GM19239 (cell line): Measurements from ENCODE around the gene VDAC2.
"Not testable (repeated sequence)": the region's sequence is repeated elsewhere in the genome, so short reads cannot be mapped to it uniquely, and the experiment has no call there.

Experiments
- DNase-seq: peaks from one replicate; pipeline ENCODE4 v3.0.0; 2011; ENCODE audit warnings: low spot score; ENCODE audit not compliant: insufficient read length
- FAIRE-seq: peaks from 2 replicates; lab custom pipeline; 2011; peaks lifted over from hg19 to GRCh38; lab: Jason Lieb, UNC

Gene VDAC2, protein sequence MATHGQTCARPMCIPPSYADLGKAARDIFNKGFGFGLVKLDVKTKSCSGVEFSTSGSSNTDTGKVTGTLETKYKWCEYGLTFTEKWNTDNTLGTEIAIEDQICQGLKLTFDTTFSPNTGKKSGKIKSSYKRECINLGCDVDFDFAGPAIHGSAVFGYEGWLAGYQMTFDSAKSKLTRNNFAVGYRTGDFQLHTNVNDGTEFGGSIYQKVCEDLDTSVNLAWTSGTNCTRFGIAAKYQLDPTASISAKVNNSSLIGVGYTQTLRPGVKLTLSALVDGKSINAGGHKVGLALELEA

DNA sequence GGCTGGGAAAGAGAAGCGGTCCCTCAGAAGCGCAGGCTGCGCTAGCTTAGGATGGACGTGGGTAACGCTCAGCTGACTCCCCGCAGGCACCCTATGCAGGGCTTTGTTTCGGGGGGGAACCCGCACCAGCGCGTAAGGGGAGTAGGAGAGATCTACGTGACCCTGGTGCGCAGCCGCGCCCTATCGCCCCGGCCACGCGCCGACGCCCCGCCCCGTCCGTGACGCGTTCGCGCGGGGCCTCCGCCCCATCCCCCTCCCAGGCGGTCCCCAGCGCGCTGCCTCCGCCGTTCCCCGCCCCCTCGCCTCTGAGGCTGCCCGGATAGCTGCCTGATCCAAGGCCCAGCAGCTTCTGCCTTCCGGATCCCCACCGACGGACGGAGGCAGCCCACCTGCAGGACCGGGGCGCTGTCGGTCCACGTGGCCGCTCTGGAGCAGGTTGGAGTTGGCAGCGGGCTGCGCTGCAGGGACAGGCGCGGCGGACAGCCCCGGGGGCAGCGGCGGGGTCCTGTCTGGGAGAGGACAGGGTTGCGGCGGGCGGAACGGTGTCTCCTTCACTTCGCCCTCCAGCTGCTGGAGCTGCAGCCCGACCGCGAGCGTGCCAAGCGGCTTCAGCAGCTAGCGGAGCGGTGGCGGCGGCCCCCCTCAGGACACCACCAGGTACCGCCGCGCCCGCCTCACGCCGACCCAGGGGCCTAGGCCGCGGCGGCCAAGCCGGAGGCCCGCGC is at the start of gene VDAC2:
Gene VDAC2, plus strand, starts transcription at position 515 of the 725 bp plus-strand sequence. CDS start 363 bp downstream, outside the sequence.
- DNase-seq: peak; percentile 83
- peak; percentile 94 for FAIRE-seq

DNA sequence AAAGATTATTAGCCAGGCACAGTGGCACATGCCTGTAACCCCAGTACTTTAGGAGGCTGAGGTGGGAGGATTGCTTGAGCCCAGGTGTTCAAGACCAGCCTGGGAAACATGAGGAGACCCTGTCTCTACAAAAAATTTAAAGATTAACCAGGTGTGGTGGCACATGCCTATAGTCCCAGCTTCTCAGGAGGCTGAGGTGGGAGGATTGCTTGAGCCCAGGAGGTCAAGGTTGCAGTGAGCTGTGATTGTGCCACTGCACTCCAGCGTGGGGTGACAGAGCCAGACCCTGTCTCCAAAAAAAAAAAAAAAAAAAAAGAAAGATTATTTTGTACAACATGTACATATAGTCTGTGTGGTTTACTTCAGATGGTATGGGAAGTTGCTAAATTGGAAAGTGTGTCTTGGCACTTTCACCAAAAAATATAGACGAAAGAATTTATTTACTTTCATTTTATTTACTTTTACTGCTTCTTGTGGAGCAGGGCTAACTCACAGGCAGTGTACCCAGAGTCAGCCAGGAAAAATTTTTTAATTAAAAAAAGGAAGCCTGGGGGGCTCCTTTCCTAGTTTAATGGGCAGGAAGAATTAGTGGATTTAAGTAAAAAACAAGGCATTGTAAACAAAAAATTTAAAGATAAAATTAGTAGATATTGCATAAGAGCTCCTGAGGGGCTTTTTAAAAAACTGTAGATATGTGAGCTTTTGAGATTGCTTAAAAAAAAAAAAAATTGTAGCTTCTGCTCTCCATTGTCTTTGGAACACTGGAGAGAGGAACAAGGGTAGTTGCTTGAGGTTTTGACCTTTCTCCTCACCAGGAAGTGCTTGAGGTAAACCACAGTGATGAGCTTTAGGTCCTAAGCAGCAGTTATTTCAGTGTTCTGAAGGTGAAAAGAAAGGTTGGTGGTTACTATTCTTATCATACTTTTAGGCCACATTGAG is 44.6 kb upstream of the VDAC2 start:
- FAIRE-seq: peak; percentile 99
- peak; percentile 62 for DNase-seq

DNA sequence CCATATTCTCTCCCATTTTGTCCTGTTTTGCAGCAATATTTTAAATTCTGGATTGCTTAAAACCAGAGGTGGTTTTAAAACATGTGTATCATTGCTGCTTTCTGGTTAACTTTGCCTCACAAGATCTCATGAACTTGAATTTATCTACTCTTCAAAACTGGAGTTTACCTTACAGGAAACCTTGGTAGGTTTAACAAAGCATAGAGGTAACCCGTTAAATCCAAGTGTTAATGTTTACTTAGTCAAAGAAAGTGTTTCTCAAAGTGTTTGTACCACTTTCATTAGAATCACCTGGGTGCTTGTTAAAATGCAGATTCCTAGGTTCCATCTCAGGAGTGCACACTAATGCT is 44.0 kb upstream of the VDAC2 start:
- no peak for DNase-seq
- no peak for FAIRE-seq

DNA sequence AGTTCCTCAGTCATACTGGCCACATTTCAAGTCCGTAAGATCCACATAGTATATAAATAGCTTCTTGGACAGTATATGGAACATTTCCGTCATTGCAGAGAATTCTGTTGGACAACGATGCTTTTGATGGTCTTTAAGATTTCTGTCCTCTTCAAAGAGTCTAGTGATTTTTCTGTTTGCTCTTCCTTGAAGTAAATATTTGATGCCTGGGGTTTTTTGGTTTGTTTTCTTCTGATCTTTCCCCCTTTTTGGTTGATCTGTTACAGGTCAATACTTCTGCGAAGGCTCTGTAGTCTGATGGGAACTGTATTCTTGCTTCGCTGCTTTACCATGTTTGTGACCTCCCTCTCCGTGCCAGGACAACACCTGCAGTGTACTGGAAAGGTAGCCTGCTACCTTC is 42.3 kb upstream of the VDAC2 start:
- DNase-seq: no peak

DNA sequence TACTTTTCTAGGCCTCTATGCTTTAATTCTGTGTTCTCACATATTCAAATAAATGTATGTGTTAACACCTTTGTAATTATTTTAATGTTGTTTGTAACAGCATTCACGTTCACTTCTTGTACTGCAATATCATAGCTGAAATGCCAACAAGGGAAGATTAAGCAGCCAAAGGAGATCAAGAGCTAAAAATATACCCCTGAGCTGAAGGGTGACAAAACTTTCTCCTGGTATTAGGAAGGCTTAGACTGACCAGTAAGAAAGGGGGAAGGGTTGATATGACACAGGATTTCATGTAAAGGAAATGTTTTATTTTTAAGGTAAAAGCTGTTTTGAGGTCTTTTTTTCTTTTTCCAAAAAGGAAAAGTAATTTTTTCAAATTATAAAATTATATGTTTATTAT is 40.4 kb upstream of the VDAC2 start:
- DNase-seq (no peak), FAIRE-seq (no peak)

More for the DNA sequence above, 42.3 kb upstream of the VDAC2 start:
- no peak for FAIRE-seq

DNA sequence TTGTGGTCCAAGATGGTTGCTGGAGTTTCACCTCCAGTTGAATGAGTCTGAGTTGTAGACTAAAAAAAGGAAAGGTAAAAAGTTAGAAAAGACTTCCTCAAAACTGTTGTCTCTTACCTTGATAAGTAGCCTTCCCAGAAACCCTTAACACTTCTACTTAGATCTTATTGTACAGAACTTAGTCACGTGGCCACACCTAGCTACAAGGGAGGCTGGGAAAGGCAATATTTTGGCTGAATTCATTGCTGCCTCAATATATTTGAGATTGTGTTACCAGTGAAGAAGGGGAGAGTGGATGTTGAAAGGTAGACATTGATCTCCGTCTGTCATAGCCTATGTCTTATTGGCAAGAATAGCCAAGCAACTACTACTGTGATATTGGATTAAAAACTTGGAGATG is 35.5 kb upstream of the VDAC2 start:
- DNase-seq (no peak), FAIRE-seq (no peak)

DNA sequence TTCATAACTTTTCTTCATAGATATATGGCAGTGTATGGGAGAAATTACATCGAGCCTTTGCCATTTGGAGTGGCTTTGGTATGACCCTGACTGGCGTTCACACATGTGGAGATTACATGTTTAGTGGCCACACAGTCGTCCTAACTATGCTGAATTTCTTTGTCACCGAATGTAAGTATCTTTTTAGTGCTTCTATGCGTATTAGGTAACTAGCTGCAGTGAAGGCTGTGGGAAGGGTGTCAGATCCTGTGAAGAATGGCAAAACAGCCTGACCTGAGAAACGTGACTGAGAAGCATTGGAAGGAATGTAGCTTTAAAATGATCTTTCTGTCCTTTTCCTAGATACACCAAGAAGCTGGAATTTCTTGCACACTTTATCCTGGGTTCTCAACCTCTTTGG is 34.5 kb upstream of the VDAC2 start:
- no peak for DNase-seq
- FAIRE-seq: no peak

DNA sequence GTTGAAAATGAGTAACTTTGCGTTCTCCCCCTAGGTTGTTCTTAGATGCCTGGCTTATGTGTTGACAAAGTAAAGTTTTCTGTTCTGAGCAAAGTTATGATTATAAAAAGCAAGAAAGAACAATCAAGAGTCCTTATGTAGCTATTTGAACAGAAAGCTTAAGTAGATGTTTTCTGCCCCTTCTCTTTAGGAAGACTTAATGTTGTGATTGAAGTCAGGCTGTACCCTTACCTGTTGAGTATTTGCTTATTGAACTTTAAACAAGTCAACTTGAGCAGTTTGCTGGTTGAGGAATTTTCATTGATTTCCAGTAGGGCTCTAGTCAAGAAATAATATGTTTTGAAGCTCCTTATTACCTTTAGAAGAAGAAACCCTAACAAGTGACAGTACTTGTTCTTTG is 33.9 kb upstream of the VDAC2 start:
- DNase-seq: no peak
- no peak for FAIRE-seq

DNA sequence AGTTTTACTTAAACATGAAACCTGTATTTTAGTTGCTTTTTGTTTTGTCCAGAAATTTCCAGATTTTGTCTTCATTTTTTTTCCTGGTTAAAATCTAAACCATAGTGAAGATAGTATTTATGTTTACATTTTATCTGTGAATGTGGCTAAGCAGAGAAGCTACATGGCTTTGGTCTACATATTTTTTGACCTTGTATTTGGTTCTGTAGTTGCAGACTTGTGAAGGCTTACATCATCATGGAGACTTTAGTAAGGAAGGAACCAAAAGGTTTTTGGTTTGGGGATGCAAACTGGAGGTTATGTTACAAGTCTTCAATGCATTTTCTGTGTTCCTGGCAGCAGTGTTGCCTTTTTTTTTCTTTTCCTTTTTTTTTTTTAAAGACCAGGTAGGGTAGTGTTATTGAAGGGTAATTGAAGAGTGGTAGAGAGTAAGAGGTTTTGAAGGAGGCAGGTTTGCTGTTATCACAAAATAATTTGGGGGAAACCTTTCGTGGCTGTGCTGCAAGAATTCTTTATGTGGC is 30.9 kb upstream of the VDAC2 start:
- FAIRE-seq (no peak), DNase-seq (no peak)

DNA sequence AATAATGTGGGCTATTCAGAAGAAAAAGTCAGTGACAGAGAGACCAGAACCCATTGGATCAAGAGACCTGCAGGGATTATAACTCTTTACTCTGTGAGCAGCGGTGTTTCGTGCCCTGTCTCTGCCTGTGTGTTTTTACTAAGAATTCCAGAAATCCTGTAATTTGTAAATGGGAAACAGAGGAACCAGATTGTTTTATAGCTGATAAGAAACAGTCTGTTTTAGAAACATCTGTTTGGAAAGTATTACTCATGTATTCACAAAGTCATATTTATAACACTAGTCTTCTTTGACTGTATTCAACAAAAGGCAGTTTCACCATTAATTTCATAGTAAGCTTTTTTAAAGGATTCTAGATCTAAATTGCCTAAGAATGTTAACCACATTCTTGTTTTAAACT is 30.0 kb upstream of the VDAC2 start:
- DNase-seq (no peak), FAIRE-seq (no peak)

DNA sequence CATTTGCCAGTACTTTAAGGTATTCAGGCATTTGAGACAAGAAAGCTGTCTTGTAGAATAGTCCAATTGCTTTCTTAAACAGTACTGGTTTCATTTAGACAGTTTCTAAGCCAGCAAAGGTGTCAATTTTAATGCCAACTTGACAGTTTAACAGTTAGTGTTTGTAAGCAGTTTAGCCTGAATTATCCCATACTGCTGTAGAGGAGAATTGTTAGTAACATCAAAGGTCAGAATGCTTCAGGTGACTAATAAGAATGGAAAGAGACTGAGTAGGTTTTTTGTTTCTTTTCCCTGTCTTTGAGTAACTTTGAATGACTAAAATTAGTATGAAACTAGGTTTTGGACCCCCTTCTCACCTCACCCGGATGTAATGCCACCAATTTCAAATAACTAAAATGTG is 29.5 kb upstream of the VDAC2 start:
- DNase-seq: no peak
- FAIRE-seq: no peak

DNA sequence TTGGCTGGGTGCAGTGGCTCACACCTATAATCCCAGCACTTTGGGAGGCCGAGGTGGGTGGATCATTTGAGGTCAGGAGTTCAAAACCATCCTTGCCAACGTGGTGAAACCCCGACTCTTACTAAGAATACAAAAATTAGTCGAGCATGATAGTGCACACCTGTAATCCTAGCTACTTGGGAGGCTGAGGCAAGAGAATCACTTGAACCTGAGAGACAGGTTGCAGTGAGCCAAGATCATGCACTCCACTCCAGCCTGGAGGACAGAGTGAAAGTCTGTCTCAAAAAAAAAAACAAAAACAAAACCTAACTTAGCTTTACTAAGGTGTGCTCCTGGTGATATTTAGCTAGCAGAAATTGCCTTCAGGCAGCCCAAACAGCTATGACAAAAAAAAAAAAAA is 24.3 kb upstream of the VDAC2 start:
- DNase-seq (no peak), FAIRE-seq (no peak)

DNA sequence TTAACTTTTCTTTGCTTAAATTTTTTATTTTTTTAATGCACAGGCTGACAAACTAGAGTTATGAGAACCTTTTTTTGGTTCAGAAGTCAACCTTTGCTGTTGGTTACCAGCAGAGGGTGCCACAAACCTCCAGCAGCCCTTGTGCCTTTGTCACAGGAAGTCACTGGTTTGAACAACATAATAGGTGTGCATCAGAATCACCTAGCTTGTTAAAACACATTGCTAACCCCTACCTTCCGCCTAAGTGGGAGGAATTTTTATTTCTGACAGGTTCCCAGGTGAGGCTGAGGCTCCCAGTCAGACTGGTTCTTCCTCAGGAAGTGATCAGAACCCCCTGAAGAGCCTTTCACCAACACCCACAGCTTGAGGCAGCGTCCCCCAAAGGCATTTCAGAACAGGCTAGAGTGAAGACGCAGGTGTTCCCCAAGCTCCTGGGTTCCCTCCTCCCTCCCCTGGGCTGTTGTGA is 22.6 kb upstream of the VDAC2 start:
- DNase-seq: peak; percentile 47
- FAIRE-seq: peak; percentile 74

DNA sequence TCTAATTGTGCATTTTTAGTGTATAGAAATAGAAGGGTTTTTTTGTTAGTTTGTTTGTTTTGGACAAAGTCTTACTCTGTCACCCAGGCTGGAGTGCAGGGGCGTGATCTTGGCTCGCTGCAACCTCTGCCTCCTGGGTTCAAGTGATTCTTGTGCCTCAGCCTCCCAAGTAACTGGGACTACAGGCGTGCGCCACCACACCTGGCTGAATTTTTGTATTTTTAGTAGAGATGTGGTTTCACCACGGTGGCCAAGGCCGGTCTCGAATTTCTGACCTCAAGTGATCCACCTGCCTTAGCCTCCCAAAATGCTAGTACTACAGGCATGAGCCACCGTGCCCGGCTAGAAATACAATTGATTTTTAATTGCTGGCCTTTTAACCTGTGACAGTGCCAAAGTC is 22.1 kb upstream of the VDAC2 start:
- not testable (repeated sequence) for FAIRE-seq, DNase-seq

DNA sequence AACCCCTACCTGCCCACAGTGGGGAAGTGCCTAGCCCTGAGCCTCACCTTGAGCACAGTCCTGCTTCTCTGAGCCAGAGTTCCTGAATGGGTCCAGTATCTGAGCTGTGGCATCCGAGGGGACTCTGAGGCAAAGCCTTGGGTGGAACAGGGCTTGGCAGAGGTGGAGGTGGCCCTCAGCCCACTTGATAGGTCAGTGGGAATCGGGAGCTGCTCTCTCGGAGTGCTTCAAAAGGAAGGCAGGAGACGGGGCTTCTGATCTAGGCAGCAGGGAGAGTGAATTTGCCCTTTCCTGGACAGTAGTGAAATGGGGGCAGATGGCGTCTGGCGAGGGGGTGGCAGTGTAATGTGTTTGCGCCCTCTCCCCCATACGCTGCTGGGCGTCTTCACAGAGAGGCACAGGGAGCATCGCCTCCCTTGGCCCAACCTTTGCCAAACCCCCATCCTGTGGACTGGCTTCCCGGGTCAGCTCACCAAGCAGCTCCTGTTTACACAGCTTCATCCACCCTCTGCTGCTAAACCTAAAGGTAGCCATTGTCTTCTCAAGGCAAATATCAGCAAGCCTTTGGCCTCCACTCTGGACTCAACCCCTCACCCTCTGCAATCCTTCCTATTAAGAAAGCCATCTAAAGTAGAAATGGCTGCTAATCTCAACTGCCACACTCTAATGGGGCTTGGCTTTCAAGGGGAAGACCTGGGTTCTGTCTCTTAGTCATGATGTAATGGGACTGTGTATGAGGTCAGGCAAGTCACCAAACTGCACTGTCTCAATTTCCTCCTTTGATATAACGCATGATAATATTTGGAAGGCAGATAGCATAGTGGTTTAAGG is 21.1 kb upstream of the VDAC2 start:
- FAIRE-seq (no peak), DNase-seq (no peak)

DNA sequence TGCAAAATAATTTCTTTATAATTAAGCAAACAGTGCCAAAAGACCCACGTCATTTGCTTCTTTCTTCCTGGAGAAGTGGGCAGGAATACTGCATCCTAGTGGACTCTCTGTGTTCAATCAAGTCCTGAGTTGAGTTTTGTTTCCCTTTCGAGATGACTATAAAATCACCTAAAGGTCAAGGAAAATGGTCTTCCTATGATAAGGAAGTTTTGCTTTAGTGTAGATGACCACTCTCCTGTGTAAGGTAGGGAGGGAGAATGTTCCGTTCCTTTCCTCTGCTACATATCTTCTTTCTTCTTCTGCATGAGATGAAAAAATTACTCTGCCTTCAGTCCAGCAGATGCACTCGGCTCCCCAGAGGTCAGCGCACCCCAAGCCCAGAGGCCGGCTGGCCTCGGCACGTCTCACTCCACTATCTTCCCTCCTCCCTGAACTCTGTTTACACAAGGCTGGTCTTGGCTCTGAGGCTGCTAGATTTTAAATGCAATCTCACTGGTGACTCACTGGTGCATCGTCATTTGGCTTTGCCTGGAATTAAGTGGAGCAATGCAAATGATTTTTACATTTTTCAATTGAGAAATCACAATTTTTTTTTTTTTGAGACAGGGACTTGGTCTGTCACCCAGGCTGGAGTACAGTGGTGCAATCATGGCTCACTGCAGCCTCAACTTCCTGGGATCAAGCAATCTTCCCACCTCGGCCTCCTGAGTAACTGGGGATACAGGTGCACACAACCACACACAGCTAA is 18.6 kb upstream of the VDAC2 start:
- DNase-seq: no peak
- no peak for FAIRE-seq

DNA sequence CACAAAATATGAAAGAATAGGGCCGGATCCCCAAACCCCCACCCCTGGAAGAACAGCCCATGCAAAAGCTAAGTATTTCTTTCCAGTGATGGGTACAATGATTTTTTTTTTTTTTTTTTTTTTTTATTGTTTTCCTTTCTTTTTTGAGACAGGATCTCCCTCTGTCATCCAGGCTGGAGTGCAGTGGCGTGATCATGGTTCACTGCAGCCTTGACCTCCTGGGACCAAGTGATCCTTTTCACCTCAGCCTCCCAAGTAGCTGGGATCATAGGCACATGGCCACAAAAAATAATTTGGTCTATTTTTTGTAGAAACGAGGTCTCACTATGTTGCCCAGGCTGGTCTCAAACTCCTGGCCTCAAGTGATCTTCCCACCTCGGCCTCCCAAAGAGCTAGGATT is 16.0 kb upstream of the VDAC2 start:
- DNase-seq, FAIRE-seq: not testable (repeated sequence)

DNA sequence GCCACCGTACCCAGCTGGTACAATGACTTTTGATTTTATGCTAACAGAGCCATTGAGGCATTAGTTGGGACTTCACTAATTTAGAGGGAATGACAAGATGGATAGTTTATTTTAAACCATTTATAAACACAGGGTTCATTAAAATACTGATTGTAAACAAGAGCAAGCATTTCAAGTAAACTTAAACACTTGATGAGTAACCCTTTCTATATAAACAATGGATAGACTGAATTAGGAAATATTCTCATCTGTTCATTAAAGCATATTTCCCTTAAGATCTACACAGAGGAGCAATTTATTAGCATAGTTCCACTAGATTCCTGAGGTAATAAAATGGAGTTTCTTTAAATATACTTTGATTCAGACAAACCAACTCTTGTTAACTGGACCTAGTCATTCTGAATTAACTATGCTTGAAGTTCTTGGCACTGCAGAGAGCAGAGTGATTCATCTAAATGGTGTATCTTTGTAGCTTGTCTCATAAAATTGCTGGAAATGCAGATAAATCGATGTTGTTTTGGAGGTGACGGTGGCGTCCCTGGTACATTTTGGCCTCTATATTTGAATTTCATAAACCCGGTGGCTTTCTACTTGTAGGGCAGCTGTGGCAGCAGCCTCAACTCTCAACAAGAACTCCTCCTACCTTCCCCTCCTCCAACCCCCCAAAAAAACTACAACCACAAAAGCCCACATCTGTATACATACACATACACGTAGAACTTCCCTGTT is 15.4 kb upstream of the VDAC2 start:
- DNase-seq (no peak), FAIRE-seq (no peak)
